IgD-negative memory B cell (primary cell): Measurements from ENCODE around the gene EGFR. TPM values are rescaled to one million over a fixed set of nuclear protein-coding genes. Genes with fewer than 3 reads are reported as not detected.

ENCODE experiments used
- H3K27ac Mint-ChIP-seq, 3 donors: one replicate each; pipeline ENCODE4 v1.8.0; 2020 to 2022; ENCODE audit warnings: mild to moderate bottlenecking in 3 of 3, mixed read lengths in 3 of 3, moderate library complexity in 1 of 3
- H3K27me3 Mint-ChIP-seq: one replicate; pipeline ENCODE4 v1.8.0; 2021; ENCODE audit warnings: mixed read lengths
- H3K36me3 Mint-ChIP-seq: one replicate; pipeline ENCODE4 v1.8.0; 2020; ENCODE audit warnings: mild to moderate bottlenecking, mixed read lengths
- H3K4me1 Mint-ChIP-seq, 3 donors: one replicate each; pipeline ENCODE4 v1.8.0; 2020 to 2022; ENCODE audit warnings: mixed read lengths in 3 of 3, mild to moderate bottlenecking in 1 of 3
- H3K4me3 Mint-ChIP-seq, 4 donors: one replicate each; pipeline ENCODE4 v1.8.0; 2020 to 2022; ENCODE audit warnings: mild to moderate bottlenecking in 4 of 4, mixed read lengths in 4 of 4, moderate library complexity in 3 of 4
- H3K9me3 Mint-ChIP-seq, 3 donors: one replicate each; pipeline ENCODE4 v1.8.0; 2020 to 2021; ENCODE audit warnings: mixed read lengths in 3 of 3, mild to moderate bottlenecking in 1 of 3
- polyA plus RNA-seq: library from polyadenylated mRNA; unstranded; fragments of 300-500 nt; fragmentation: Illumina TruSeq; gene quantifications from one replicate; pipeline ENCODE4 v1.2.3, GENCODE V29; 2021

The EGFR gene
- polyA plus RNA-seq, 1 donor from 2014 or later, result not detected

DNA sequence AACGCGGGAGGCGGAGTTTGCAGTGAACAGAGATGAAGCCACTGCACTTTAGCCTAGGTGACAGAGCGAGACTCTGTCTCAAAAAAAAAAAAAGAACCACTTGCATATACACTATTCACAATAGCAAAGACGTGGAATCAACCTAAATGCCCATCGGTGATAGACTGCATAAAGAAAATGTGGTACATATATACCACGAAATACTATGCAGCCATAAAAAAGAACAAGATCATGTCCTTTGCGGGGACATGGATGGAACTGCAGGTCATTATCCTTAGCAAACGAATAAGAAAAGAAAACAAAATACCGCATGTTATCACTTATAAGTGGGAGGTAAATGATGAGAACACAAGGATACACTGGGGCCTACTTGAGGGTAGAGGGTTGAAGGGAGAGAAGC, 39.5 kb downstream of the EGFR start:
- Mint-ChIP-seq H3K36me3 (peaks cover 2% of the 10 kb centered on the region), H3K27me3 (peaks cover 9% of the 10 kb centered on the region), H3K27ac (no peak overlapping the region), H3K4me1 (peaks cover 0 to 5% (median 0%) of the 10 kb centered on the region in 3 donors), H3K9me3 (peaks cover 0 to 7% (median 0%) of the 10 kb centered on the region in 3 donors), H3K4me3 (no peak overlapping the region)

DNA sequence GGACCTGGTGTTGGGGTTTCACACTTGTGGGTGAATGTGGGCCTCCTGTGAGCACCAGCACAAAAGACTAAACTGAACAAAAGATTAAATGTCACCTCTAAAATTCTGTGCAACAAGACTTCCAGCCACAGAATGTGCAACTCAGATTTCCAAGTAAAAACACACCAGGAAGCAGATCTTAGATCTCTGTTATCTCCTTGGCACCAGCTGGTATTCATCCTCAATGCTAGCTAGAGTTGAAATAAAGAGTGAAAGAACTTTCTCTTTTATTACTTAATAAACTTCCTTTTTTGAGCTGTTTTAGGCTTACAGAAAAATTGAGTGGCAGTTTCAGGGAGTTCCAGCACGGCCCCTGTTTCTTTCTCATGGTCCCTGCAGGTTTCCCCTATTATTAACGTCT, 40.2 kb downstream of the EGFR start:
- peak overlapping the region in 1 of 3 donors; percentile 53 for H3K27ac Mint-ChIP-seq
- peaks cover 0 to 6% (median 0%) of the 10 kb centered on the region in 3 donors for H3K9me3 Mint-ChIP-seq
- H3K27me3 Mint-ChIP-seq, result peaks cover 11% of the 10 kb centered on the region
- peaks cover 2% of the 10 kb centered on the region for H3K36me3 Mint-ChIP-seq
- H3K4me1 Mint-ChIP-seq, result peaks cover 0 to 5% (median 0%) of the 10 kb centered on the region in 3 donors
- H3K4me3 Mint-ChIP-seq, result no peak overlapping the region

DNA sequence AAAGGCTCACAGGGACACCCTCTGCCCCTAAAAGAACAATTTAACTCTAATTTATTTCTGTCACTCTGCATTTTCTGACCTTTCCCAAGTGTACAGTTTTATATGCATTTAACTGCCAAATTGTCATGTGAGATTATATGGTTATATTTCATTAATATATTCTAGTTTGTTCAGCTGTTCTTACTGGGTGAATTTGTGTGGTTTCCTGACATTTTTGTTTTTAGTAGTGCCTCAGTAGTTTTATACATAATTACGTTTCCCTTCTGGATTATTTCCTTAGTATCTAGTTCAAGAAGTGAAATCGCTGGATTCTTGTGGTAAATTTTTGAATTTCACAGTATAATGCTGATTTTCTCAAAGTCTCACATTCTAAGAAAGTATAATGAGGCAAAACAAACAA, 41.3 kb downstream of the EGFR start:
- H3K4me1 Mint-ChIP-seq, result peaks cover 0 to 5% (median 0%) of the 10 kb centered on the region in 3 donors
- H3K36me3 Mint-ChIP-seq, result no peaks in the 10 kb centered on the region
- H3K27ac Mint-ChIP-seq, result no peak overlapping the region
- H3K4me3 Mint-ChIP-seq, result no peak overlapping the region
- peaks cover 0 to 5% (median 0%) of the 10 kb centered on the region in 3 donors for H3K9me3 Mint-ChIP-seq
- H3K27me3 Mint-ChIP-seq, result peaks cover 19% of the 10 kb centered on the region

DNA sequence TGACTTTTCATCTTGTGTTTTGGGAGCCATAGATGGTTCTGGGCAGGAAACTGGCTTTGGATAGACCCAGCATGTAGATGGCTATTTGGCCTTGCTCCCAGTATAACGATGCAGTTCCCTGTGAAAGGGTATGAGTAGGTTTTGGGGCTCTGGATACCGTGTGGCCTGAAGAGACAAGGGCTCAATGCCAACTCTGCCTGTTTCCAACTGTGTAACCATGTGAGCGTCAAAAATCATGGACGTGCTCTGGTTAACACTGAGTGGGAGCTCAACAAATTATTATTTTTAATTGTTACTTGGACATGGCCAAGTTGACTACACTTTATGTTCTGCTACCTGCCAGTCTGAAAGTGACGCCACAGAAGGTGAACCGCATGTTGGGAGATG, 41.8 kb downstream of the EGFR start:
- Mint-ChIP-seq H3K4me3 (no peak overlapping the region), H3K36me3 (no peaks in the 10 kb centered on the region), H3K4me1 (peaks cover 0 to 1% (median 0%) of the 10 kb centered on the region in 3 donors), H3K27ac (no peak overlapping the region), H3K27me3 (peaks cover 21% of the 10 kb centered on the region), H3K9me3 (peaks cover 0 to 5% (median 0%) of the 10 kb centered on the region in 3 donors)

DNA sequence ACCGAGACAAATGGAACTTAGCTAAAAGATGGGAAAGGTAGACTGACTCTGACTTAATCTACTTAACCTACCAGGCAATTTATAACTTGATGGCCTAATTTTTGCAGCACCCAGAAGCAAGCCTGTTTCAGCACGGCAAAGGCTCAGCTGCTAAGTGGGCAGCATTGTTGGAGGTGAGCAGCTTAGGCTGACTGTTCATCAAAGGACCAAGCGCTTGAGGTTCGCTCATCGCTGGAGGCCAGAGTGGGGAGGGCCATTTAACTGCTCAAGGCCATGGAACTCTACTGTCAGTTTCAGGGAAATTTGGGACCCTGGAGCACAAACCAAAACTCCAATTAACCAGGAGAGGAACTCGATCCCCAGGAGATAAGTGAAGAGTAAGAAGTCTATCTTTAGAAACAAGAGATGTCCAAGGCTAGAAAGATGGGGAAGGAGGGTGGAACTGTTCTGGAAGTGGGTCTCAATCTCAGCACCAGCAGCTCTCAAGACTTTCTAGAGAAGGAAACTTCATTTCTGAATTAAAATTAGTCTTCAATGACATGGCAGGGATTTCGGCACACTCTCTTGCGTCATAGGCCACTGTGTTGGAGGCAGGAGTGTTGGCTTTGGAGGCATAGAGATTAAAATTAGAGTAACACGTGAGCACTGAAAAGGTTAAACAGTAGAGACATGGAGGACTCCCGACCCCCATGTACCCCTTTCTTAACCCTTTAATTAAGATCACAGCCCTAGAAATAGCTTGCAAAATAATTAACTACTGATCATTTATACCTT, 43.1 kb downstream of the EGFR start:
- H3K4me3 Mint-ChIP-seq, result peak overlapping the region in 1 of 4 donors; percentile 21
- peaks cover 31% of the 10 kb centered on the region for H3K27me3 Mint-ChIP-seq
- H3K27ac Mint-ChIP-seq, result no peak overlapping the region
- H3K9me3 Mint-ChIP-seq, result peaks cover 0 to 2% (median 0%) of the 10 kb centered on the region in 3 donors
- H3K4me1 Mint-ChIP-seq, result no peaks in the 10 kb centered on the region
- H3K36me3 Mint-ChIP-seq, result no peaks in the 10 kb centered on the region

DNA sequence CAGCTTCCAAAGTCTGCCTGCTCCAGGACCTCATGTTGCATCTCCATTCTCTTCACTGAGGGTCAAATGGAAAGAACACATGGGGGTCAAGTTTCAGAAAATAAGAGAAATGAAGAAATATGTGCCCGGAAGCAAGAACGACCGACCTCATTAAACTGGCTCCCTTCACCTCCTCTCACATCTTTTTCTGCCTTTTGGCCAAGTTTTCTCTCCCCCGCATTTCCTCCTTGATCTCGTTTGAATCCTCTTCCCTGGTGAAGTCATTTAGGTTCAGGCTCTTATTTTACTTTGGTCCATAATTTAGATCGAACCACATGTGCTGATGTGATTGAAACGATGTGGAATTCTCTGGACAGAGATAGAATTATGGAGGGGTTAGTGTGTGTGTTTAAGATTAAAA, 44.2 kb downstream of the EGFR start:
- peak overlapping the region in 1 of 3 donors; percentile 27 for H3K27ac Mint-ChIP-seq
- peaks cover 0 to 2% (median 0%) of the 10 kb centered on the region in 3 donors for H3K9me3 Mint-ChIP-seq
- no peaks in the 10 kb centered on the region for H3K4me1 Mint-ChIP-seq
- no peak overlapping the region for H3K4me3 Mint-ChIP-seq
- no peaks in the 10 kb centered on the region for H3K36me3 Mint-ChIP-seq
- H3K27me3 Mint-ChIP-seq, result peaks cover 31% of the 10 kb centered on the region

DNA sequence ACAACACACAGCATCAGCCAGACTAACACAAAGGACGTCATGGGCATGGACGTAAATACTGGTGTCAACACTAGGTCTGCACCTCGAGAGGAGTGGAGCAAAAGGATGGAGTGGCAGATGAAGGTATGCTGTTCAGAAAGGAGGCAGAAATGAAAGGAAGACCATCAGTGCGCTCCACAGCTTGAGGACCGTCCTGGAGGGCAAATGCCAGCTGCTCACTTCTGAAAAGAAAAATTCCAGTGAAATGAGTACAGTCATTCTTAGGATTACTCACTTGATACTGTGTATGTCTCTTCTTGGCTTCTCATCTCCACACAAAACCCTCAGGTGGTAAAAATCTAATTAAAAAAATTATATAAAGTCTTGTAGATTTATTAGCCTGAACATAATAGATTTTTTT, 44.8 kb downstream of the EGFR start:
- no peak overlapping the region for H3K27ac Mint-ChIP-seq
- H3K27me3 Mint-ChIP-seq, result peaks cover 31% of the 10 kb centered on the region
- no peak overlapping the region for H3K4me3 Mint-ChIP-seq
- H3K36me3 Mint-ChIP-seq, result no peaks in the 10 kb centered on the region
- peaks cover 0 to under 1% (median 0%) of the 10 kb centered on the region in 3 donors for H3K4me1 Mint-ChIP-seq
- H3K9me3 Mint-ChIP-seq, result peaks cover 0 to 2% (median 0%) of the 10 kb centered on the region in 3 donors

DNA sequence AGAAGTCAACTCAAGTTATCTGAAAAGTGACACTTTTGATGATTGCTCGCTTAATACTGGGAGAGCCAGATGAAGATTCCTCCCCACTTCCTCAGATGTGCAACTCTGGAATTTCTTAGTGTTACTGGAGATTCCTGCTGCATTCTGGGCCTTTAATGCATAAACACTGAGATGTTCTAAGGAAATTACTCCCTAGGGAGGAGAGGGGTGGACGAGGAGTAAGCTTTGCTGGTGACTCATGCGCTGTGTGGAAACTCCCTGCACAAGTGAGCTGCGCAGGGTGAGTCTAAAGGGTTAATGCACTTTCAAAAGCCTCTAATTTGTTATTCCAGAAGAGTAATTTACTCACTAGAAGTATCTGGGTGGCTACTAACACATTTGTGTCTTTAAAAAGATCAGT, 46.3 kb downstream of the EGFR start:
- peak overlapping the region in 1 of 3 donors; percentile 59 for H3K27ac Mint-ChIP-seq
- H3K9me3 Mint-ChIP-seq, result peaks cover 0 to 2% (median 0%) of the 10 kb centered on the region in 3 donors
- H3K4me1 Mint-ChIP-seq, result peaks cover 0 to 3% (median 0%) of the 10 kb centered on the region in 3 donors
- no peak overlapping the region for H3K4me3 Mint-ChIP-seq
- peaks cover 32% of the 10 kb centered on the region for H3K27me3 Mint-ChIP-seq
- no peaks in the 10 kb centered on the region for H3K36me3 Mint-ChIP-seq

DNA sequence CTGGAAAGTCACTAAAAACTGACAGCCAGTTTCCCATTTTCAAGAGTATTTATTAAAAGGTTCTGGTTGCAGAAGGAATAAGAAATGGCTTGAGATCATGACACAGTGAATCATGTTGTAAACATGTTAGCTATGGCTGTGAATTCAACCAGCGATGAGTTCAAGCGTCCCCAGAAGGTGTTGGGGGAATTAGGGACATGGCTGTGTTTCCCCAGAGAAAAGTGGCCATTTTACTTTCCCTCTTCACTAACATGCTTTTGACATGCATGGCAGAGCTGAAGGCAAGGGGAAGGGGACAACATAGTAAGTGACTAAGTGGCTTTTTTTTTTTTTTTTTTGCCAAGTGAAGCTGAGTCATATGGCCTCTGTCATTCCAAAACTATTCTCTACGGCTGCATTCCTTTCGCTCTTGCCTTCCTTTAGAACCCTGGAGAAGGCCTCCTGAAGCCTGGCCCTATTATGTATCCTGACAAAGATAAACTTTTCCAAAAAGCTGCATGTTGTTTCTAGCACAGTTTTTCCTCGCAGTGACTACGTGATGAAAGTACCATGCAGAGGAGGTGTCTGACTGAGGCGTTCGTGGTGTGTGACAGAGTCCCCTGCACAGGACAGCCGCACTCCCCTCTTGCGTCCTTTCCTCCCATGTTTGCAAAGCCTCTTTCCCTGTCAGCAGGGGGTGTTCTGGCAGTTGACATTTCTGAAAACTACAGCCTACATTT, 46.9 kb downstream of the EGFR start:
- no peak overlapping the region for H3K4me3 Mint-ChIP-seq
- peaks cover 0 to 3% (median 0%) of the 10 kb centered on the region in 3 donors for H3K4me1 Mint-ChIP-seq
- H3K27me3 Mint-ChIP-seq, result peaks cover 34% of the 10 kb centered on the region
- H3K9me3 Mint-ChIP-seq, result peaks cover 0 to 2% (median 0%) of the 10 kb centered on the region in 3 donors
- no peak overlapping the region for H3K27ac Mint-ChIP-seq
- no peaks in the 10 kb centered on the region for H3K36me3 Mint-ChIP-seq

DNA sequence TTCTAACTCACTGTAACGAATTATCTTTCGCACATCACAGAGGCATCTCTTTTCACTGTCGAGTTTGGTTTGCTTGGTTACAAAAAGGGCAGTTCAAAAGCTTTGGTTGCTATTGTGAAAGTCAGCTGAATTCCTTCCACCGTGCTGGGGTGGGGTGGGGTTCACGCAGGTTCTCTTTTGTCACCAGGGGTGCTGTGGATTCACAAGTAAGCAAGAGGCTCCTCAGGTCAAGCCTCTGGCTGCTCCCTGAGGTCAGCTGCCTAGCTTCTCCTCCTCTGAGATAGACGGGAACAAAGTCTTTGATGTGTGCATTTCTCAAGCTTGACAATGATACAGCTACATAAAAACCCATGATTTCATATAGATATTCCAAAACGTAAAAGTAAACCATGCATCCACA, 47.7 kb downstream of the EGFR start:
- Mint-ChIP-seq H3K36me3 (no peaks in the 10 kb centered on the region), H3K4me1 (peaks cover 0 to 3% (median 0%) of the 10 kb centered on the region in 3 donors), H3K27ac (no peak overlapping the region), H3K27me3 (peaks cover 34% of the 10 kb centered on the region), H3K4me3 (no peak overlapping the region), H3K9me3 (peaks cover 0 to 2% (median 0%) of the 10 kb centered on the region in 3 donors)

DNA sequence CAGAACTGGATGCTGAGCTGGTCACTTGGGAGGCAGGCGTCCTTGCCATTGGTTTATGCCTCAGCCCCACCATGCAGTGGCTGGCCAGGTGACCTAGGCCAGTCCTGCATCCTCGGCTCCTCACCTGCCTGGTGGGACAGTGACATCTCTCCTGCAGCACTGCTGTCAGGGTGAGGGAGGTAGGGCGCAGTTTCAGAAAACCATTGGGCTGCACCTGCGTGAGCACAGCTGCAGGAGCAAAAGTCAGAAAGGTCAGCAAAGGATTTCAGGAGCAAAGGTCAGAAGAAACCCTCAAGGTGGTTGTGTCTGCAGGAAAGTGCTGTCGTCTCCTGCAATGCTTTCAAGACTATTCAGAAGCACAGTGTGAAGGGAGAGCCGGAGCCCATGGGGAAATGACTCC, 48.1 kb downstream of the EGFR start:
- Mint-ChIP-seq H3K4me3 (no peak overlapping the region), H3K27ac (no peak overlapping the region), H3K27me3 (peaks cover 31% of the 10 kb centered on the region), H3K4me1 (peaks cover 0 to 3% (median 0%) of the 10 kb centered on the region in 3 donors), H3K36me3 (no peaks in the 10 kb centered on the region), H3K9me3 (peaks cover 0 to 2% (median 0%) of the 10 kb centered on the region in 3 donors)

DNA sequence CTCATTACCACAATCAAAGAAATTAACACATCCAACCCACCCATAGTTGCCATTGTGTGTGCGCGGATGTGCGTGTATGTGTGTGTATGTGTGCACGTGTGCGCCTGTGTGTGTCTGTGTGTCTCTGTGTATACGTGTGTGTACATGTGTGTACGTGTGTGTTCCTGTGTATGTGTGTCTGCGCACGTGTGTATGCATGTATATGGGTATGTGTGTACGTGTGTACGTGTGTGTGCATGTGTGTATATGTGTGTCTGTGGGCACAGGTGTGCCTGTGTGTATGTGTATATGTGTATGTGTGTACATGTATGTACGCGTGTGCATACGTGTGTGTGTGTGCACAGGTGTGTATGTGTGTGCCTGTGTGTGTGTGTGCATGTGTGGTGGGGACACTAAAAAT, 48.9 kb downstream of the EGFR start:
- H3K4me1 Mint-ChIP-seq, result peaks cover 0 to 4% (median 0%) of the 10 kb centered on the region in 3 donors
- no peaks in the 10 kb centered on the region for H3K36me3 Mint-ChIP-seq
- H3K9me3 Mint-ChIP-seq, result no peaks in the 10 kb centered on the region
- no peak overlapping the region for H3K4me3 Mint-ChIP-seq
- H3K27me3 Mint-ChIP-seq, result peaks cover 30% of the 10 kb centered on the region
- no peak overlapping the region for H3K27ac Mint-ChIP-seq

DNA sequence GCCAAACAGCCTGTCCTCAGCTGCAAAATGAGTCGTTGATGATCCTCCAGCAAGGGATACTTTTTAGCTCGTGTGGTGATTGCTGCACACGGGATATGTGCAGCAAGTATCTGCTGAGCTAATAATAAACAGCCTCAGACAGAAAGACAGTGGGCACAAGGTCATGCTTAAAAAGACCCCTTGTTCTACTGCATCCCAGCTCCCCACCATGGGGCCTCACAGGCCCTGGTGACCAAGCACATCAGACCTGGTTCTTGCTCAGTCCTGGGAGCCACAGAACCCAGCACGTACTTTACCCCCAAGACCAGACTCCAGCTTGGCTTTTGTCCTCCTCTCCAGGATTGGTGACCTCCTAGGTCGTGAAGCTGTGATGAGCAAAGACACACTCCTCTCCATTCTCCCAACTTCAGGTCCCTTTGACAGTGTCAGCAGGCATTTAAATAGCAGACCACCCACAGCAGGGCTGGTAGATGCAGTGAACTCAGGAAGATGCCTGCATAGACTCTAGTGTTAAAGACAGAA, 50.5 kb downstream of the EGFR start:
- Mint-ChIP-seq H3K27ac (peak overlapping the region in 1 of 3 donors; percentile 25), H3K9me3 (no peaks in the 10 kb centered on the region), H3K4me3 (no peak overlapping the region), H3K4me1 (peaks cover 15 to 18% (median 15%) of the 10 kb centered on the region in 3 donors), H3K27me3 (peaks cover 27% of the 10 kb centered on the region), H3K36me3 (no peaks in the 10 kb centered on the region)

DNA sequence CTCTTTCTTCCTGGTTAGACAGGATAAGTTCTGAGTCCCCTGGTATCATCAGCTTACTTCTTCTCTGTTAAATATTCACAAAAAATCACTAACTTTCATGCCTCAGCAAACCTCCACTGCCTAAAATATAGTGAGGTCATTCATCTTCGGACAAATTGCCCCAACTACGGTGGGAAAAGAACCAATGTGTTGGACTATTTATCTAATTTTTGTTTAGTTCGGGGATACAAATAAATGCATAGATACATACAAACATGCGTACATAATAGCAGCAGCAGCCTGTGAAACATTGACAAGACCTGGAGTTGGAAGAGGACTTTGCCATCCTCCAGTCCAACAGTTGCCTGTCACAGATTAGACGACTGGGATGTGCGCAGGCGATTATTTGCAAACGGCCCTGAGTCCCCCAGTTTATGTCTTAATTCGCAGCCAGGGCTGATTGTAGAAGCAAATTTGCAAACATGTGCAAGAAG, 51.5 kb downstream of the EGFR start:
- Mint-ChIP-seq H3K27ac (no peak overlapping the region), H3K9me3 (no peaks in the 10 kb centered on the region), H3K4me3 (no peak overlapping the region), H3K27me3 (peaks cover 21% of the 10 kb centered on the region), H3K4me1 (peaks cover 16 to 20% (median 18%) of the 10 kb centered on the region in 3 donors), H3K36me3 (no peaks in the 10 kb centered on the region)

DNA sequence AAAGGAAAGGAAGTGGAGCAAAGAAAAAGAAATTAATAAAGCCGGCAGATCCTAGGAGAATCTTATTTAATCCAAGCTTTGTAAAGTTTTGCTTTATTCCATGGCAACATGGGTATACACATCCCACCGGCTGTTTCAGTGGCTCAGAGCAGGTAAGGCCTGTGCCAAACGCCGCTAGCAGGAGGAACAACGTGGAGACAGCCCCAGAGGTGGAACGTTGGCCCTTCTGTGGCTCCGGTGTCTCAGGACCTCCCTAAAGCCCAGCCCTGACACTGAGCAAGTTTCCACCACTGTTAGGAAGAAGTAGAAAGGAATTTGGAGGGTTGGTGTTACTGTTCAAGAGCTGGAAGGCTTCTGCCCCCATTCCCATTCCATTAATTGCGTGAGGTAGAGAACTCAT, 52.0 kb downstream of the EGFR start:
- no peaks in the 10 kb centered on the region for H3K36me3 Mint-ChIP-seq
- no peak overlapping the region for H3K4me3 Mint-ChIP-seq
- H3K27ac Mint-ChIP-seq, result no peak overlapping the region
- peaks cover 16 to 20% (median 18%) of the 10 kb centered on the region in 3 donors for H3K4me1 Mint-ChIP-seq
- H3K27me3 Mint-ChIP-seq, result peaks cover 17% of the 10 kb centered on the region
- no peaks in the 10 kb centered on the region for H3K9me3 Mint-ChIP-seq
